Measurements from ENCODE around the gene VPS25.

The VPS25 gene

DNA sequence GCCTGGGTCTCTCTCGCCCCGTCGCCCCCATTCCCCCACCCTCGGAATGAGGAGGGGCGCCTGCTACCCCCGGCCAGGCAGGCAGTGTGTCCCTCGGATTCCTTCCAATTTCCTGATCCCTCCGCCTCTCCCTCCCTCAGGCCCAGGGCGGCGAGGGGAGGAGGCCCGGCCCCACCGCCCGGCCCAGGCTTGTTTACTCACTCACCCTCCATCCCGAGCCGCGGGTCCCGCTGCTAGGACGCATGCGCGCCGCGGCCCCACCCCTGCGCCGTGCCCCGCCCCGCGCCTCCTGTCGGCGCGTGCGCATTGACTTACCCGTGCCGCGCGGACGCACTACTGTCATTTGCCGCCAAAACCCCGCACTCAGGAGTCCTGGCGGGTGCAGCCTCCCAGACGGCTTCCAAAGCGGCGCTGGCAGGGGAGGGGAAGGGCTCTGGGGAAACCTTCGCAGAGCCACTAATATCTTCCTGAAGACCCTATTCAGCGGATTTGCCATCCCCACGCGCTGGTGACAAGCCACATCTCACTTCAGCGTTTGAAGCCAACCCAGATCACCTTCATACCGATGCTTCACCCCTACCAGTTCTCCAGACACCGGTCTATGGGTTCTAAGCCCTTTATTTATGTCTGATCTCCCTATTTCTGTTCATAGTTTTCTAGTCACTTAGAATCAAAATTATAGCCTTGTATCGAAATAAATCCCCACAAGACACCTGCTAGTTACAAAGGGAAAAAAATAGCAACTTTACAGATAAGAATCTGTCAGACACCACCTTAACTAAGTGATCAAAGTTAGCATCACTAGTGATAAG is 28.2 kb upstream of the VPS25 start, which contains the start of gene EZH1 (continued):
- TF ChIP-seq ZXDB (tag by site-specific recombination; IDR thresholded peaks at IDR 0.05) (no peak; the same call in 1 of the 2 replicates), BCL11A (tag by site-specific recombination; IDR thresholded peaks at IDR 0.05; ENCODE audit: low read depth) (no peak), ZNF514 (tag by site-specific recombination; IDR thresholded peaks at IDR 0.05) (no peak), GLI4 (tag by site-specific recombination; IDR thresholded peaks at IDR 0.05) (no peak), ZNF404 (tag by site-specific recombination; IDR thresholded peaks at IDR 0.05) (no peak), ZNF121 (tag by site-specific recombination; IDR thresholded peaks at IDR 0.05) (no peak), ZNF155 (tag by site-specific recombination; IDR thresholded peaks at IDR 0.05) (no peak), ZSCAN30 (tag by site-specific recombination; IDR thresholded peaks at IDR 0.05) (no peak), KLF10 (tag by site-specific recombination; IDR thresholded peaks at IDR 0.05) (peak; percentile 97), ZNF426 (tag by site-specific recombination; IDR thresholded peaks at IDR 0.05) (no peak), SETDB1 (IDR thresholded peaks at IDR 0.05; ENCODE audit: insufficient read length, low read length) (peak; percentile 73), GLIS1 (tag by site-specific recombination; IDR thresholded peaks at IDR 0.05) (peak; percentile 70), ZNF138 (tag by site-specific recombination; IDR thresholded peaks at IDR 0.05; ENCODE audit: borderline replicate concordance) (no peak), ZNF623 (tag by site-specific recombination; IDR thresholded peaks at IDR 0.05) (no peak), GLI2 (tag by site-specific recombination; IDR thresholded peaks at IDR 0.05; ENCODE audit: borderline replicate concordance, low read depth) (no peak), ZNF324 (tag by site-specific recombination; IDR thresholded peaks at IDR 0.05) (no peak), ZNF664 (tag by site-specific recombination; IDR thresholded peaks at IDR 0.05) (no peak), ZNF658 (tag by site-specific recombination; IDR thresholded peaks at IDR 0.05) (no peak), ZNF394 (tag by site-specific recombination; IDR thresholded peaks at IDR 0.05; ENCODE audit: borderline replicate concordance) (peak; percentile 22; the same call in 1 of the 2 replicates), ZNF112 (tag by site-specific recombination; IDR thresholded peaks at IDR 0.05) (no peak), HOXC10 (CRISPR knock-in tag; IDR thresholded peaks at IDR 0.05) (no peak)
- TF ChIP-seq, protein P1, sequence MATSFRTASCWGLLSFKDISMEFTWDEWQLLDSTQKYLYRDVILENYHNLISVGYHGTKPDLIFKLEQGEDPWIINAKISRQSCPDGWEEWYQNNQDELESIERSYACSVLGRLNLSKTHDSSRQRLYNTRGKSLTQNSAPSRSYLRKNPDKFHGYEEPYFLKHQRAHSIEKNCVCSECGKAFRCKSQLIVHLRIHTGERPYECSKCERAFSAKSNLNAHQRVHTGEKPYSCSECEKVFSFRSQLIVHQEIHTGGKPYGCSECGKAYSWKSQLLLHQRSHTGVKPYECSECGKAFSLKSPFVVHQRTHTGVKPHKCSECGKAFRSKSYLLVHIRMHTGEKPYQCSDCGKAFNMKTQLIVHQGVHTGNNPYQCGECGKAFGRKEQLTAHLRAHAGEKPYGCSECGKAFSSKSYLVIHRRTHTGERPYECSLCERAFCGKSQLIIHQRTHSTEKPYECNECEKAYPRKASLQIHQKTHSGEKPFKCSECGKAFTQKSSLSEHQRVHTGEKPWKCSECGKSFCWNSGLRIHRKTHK (tag by site-specific recombination; IDR thresholded peaks at IDR 0.05): no peak
- TF ChIP-seq, protein P2, sequence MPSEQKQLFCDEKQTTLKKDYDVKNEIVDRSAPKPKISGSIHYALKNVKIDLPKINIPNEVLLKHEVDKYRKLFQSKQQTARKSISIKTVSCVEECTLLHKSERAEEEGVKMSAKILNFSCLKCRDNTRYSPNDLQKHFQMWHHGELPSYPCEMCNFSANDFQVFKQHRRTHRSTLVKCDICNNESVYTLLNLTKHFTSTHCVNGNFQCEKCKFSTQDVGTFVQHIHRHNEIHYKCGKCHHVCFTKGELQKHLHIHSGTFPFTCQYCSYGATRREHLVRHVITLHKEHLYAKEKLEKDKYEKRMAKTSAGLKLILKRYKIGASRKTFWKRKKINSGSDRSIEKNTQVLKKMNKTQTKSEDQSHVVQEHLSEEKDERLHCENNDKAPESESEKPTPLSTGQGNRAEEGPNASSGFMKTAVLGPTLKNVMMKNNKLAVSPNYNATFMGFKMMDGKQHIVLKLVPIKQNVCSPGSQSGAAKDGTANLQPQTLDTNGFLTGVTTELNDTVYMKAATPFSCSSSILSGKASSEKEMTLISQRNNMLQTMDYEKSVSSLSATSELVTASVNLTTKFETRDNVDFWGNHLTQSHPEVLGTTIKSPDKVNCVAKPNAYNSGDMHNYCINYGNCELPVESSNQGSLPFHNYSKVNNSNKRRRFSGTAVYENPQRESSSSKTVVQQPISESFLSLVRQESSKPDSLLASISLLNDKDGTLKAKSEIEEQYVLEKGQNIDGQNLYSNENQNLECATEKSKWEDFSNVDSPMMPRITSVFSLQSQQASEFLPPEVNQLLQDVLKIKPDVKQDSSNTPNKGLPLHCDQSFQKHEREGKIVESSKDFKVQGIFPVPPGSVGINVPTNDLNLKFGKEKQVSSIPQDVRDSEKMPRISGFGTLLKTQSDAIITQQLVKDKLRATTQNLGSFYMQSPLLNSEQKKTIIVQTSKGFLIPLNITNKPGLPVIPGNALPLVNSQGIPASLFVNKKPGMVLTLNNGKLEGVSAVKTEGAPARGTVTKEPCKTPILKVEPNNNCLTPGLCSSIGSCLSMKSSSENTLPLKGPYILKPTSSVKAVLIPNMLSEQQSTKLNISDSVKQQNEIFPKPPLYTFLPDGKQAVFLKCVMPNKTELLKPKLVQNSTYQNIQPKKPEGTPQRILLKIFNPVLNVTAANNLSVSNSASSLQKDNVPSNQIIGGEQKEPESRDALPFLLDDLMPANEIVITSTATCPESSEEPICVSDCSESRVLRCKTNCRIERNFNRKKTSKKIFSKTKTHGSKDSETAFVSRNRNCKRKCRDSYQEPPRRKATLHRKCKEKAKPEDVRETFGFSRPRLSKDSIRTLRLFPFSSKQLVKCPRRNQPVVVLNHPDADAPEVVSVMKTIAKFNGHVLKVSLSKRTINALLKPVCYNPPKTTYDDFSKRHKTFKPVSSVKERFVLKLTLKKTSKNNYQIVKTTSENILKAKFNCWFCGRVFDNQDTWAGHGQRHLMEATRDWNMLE (tag by site-specific recombination; conservative IDR thresholded peaks at IDR 0.05; ENCODE audit: low read depth): no peak
- TF ChIP-seq, protein P3, sequence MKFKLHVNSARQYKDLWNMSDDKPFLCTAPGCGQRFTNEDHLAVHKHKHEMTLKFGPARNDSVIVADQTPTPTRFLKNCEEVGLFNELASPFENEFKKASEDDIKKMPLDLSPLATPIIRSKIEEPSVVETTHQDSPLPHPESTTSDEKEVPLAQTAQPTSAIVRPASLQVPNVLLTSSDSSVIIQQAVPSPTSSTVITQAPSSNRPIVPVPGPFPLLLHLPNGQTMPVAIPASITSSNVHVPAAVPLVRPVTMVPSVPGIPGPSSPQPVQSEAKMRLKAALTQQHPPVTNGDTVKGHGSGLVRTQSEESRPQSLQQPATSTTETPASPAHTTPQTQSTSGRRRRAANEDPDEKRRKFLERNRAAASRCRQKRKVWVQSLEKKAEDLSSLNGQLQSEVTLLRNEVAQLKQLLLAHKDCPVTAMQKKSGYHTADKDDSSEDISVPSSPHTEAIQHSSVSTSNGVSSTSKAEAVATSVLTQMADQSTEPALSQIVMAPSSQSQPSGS (tag by site-specific recombination; IDR thresholded peaks at IDR 0.05; ENCODE audit: low read depth): no peak
- TF ChIP-seq, protein P4, sequence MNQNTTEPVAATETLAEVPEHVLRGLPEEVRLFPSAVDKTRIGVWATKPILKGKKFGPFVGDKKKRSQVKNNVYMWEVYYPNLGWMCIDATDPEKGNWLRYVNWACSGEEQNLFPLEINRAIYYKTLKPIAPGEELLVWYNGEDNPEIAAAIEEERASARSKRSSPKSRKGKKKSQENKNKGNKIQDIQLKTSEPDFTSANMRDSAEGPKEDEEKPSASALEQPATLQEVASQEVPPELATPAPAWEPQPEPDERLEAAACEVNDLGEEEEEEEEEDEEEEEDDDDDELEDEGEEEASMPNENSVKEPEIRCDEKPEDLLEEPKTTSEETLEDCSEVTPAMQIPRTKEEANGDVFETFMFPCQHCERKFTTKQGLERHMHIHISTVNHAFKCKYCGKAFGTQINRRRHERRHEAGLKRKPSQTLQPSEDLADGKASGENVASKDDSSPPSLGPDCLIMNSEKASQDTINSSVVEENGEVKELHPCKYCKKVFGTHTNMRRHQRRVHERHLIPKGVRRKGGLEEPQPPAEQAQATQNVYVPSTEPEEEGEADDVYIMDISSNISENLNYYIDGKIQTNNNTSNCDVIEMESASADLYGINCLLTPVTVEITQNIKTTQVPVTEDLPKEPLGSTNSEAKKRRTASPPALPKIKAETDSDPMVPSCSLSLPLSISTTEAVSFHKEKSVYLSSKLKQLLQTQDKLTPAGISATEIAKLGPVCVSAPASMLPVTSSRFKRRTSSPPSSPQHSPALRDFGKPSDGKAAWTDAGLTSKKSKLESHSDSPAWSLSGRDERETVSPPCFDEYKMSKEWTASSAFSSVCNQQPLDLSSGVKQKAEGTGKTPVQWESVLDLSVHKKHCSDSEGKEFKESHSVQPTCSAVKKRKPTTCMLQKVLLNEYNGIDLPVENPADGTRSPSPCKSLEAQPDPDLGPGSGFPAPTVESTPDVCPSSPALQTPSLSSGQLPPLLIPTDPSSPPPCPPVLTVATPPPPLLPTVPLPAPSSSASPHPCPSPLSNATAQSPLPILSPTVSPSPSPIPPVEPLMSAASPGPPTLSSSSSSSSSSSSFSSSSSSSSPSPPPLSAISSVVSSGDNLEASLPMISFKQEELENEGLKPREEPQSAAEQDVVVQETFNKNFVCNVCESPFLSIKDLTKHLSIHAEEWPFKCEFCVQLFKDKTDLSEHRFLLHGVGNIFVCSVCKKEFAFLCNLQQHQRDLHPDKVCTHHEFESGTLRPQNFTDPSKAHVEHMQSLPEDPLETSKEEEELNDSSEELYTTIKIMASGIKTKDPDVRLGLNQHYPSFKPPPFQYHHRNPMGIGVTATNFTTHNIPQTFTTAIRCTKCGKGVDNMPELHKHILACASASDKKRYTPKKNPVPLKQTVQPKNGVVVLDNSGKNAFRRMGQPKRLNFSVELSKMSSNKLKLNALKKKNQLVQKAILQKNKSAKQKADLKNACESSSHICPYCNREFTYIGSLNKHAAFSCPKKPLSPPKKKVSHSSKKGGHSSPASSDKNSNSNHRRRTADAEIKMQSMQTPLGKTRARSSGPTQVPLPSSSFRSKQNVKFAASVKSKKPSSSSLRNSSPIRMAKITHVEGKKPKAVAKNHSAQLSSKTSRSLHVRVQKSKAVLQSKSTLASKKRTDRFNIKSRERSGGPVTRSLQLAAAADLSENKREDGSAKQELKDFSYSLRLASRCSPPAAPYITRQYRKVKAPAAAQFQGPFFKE (tag by site-specific recombination; IDR thresholded peaks at IDR 0.05; ENCODE audit: borderline replicate concordance): no peak
